Right lobe of liver (tissue), 6 donors: Measurements from ENCODE around the gene MYO7B. TPM values are rescaled to one million over a fixed set of nuclear protein-coding genes. Genes with fewer than 3 reads are reported as not detected.

Experiments used
- ATAC-seq, 4 donors: fragments of 200-7000 bp; cut with Tn5 transposase; one replicate each; pipeline ENCODE4 v1.9.1; 2020; ENCODE audit warnings: mild to moderate bottlenecking in 4 of 4, moderate library complexity in 4 of 4
- DNase-seq, 3 donors: peaks; one replicate each; pipeline ENCODE4 v3.0.0-alpha.2; 2020
- H3K27ac ChIP-seq, 3 donors: fragments of 200-600 bp; one replicate each; pipeline ENCODE4 v1.8.0; 2022
- H3K27me3 ChIP-seq, 2 donors: fragments of 200-600 bp; one replicate each; pipeline ENCODE4 v1.8.0; 2022
- H3K36me3 ChIP-seq, 4 donors: fragments of 200-600 bp; sonication (generic) in 1 of 4; one replicate each; pipeline versions ENCODE4 v1.5.1 to v1.8.0; 2017 to 2022; ENCODE audit warnings: control low read depth in 1 of 4
- H3K4me1 ChIP-seq, 4 donors: fragments of 200-600 bp; sonication (generic) in 1 of 4; one replicate each; pipeline versions ENCODE4 v1.5.1 to v1.8.0; 2017 to 2022; ENCODE audit warnings: control low read depth in 1 of 4
- H3K4me3 ChIP-seq, 3 donors: fragments of 200-600 bp; one replicate each; pipeline ENCODE4 v1.8.0; 2022
- H3K9me3 ChIP-seq, 4 donors: fragments of 200-600 bp; sonication (generic) in 1 of 4; one replicate each; pipeline versions ENCODE4 v1.5.1 to v1.8.0; 2017 to 2022; ENCODE audit warnings: control low read depth in 1 of 4
- POLR2A ChIP-seq: fragments of 450-650 bp; IDR thresholded peaks from one replicate; pipeline ENCODE4 v1.6.1; 2017; ENCODE audit warnings: antibody characterized with exemption, mild to moderate bottlenecking
- WGBS: methylation state at CpG from one replicate; pipeline ENCODE4 v1.1.6; 2018; ENCODE audit warnings: low coverage, low lambda C conversion rate; ENCODE audit not compliant: insufficient coverage; ENCODE audit errors: missing lambda C conversion rate; 5-methylcytosine and 5-hydroxymethylcytosine counted together
- intact Hi-C, 2 donors: fragments of 100-400 bp; cut with DNase I; formaldehyde crosslinking; loops; one replicate each; pipeline versions ENCODE4 v1.11.2 to v1.14.1; 2022
- long read RNA-seq: library from polyadenylated mRNA; unstranded; transcript quantifications from one replicate; pipeline ENCODE4 v2.0.0, GENCODE V29; 2019
- total RNA-seq, 6 experiments: library from RNA; depleted of rRNA in 2 of 6; stranded (reverse); fragments of >200 nt in 2 of 6; fragmentation: NEBNext Ultra II Directional in 3 of 6; extraction: Animal tissue kit (Norgen Biotek cat#: 25700) in 3 of 6; gene quantifications; one replicate each; pipeline versions ENCODE4 v1.1.0 to v1.2.4, GENCODE V29; 2016 to 2023
- TF ChIP-seq, protein P1 (sequence below), 4 donors: fragments of 200-600 bp in 3 of 4; fragments of 450-650 bp in 1 of 4; IDR thresholded peaks; one replicate each; pipeline versions ENCODE4 v1.5.1 to v1.8.0; 2016 to 2022; ENCODE audit warnings: antibody characterized with exemption in 4 of 4, mild to moderate bottlenecking in 2 of 4
- donor health status: DM: no; HTN: yes; CAD: no.
- donor health status: DM: no; HTN: no; CAD: no.
- donor health status: DM: no; HTN: no; CAD: no.
- donor health status: DM: no; HTN: yes; CAD: no.
- donor health status: DM: no; HTN: yes; CAD: no.

The MYO7B gene
- total RNA-seq, result 1 to 10 TPM in 2 of 6 experiments, under 1 TPM in 3, not detected in 1; 0.21 to 2.7 (median 0.37) TPM
- long read RNA-seq, partial matches to known transcripts, result 0 of 1 reads
- long read RNA-seq, other reads (novel, unspliced or antisense), result 1 of 1 reads

DNA sequence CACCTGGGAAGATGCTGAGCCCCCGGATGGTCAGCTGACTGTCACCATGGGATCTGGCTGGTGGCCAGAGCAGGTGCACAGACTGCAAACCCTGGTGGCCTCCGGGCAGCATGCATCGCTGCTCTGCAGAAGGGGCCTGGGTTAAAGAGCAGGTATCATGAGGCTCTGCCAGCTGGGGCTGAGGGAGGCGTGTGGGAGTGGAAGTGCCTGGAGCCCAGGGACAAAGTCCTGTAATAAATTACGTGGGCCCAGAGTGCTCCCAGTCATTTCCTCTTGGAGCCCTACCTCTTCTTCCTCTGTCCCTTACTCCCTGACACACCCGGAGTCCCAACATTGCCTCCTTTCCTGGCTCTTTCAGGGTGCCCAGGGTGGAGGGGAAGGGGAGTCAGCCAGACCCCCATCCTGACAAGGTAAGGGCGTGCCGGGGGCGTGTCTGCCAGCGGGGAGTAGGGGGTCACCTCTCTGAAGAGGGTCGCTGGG, at the start of gene MYO7B:
Gene MYO7B (plus strand): TSS at position 262 of the 480 bp plus-strand sequence. CDS start 24,040 bp downstream, outside the sequence.
- H3K36me3 ChIP-seq, result no peaks in the 10 kb centered on the region
- no peak within 1 kb of the TSS for H3K27ac ChIP-seq
- H3K4me1 ChIP-seq, result no peaks in the 10 kb centered on the region
- H3K4me3 ChIP-seq, result no peak within 1 kb of the TSS
- TF ChIP-seq, protein P1, sequence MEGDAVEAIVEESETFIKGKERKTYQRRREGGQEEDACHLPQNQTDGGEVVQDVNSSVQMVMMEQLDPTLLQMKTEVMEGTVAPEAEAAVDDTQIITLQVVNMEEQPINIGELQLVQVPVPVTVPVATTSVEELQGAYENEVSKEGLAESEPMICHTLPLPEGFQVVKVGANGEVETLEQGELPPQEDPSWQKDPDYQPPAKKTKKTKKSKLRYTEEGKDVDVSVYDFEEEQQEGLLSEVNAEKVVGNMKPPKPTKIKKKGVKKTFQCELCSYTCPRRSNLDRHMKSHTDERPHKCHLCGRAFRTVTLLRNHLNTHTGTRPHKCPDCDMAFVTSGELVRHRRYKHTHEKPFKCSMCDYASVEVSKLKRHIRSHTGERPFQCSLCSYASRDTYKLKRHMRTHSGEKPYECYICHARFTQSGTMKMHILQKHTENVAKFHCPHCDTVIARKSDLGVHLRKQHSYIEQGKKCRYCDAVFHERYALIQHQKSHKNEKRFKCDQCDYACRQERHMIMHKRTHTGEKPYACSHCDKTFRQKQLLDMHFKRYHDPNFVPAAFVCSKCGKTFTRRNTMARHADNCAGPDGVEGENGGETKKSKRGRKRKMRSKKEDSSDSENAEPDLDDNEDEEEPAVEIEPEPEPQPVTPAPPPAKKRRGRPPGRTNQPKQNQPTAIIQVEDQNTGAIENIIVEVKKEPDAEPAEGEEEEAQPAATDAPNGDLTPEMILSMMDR (IDR thresholded peaks at IDR 0.05), result no peak
- TF ChIP-seq POLR2A, result no peak
- intact Hi-C loops, result no loop called here
- WGBS, result 23% methylated on average over 4 of the region's 11 CpGs
- H3K27me3 ChIP-seq, result no peaks in the 10 kb centered on the region
- no peaks in the 10 kb centered on the region for H3K9me3 ChIP-seq
- peak; percentile 16 to 95 (median 34) for ATAC-seq
- DNase-seq, result peak in 2 of 3 donors; percentile 53 to 56

DNA sequence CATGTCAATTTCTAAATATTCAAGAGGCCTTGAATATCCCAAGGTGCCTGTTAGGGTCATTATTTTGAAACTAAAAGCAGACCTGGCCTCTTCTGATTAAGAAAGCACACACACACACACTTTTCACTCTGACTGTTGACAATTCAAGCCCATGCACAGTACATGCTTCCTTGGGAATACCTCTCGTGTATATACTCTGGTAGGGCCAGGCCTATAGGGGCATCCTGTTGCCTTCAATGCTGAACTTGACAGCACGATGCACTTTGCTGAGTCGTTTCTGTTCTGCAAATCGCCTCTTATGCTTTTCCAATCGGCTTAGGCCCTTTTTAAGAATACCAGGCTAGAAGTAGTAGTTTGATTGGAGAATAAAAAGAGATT, 49.8 kb upstream of the MYO7B start:
- H3K27ac ChIP-seq, result no peak overlapping the region

DNA sequence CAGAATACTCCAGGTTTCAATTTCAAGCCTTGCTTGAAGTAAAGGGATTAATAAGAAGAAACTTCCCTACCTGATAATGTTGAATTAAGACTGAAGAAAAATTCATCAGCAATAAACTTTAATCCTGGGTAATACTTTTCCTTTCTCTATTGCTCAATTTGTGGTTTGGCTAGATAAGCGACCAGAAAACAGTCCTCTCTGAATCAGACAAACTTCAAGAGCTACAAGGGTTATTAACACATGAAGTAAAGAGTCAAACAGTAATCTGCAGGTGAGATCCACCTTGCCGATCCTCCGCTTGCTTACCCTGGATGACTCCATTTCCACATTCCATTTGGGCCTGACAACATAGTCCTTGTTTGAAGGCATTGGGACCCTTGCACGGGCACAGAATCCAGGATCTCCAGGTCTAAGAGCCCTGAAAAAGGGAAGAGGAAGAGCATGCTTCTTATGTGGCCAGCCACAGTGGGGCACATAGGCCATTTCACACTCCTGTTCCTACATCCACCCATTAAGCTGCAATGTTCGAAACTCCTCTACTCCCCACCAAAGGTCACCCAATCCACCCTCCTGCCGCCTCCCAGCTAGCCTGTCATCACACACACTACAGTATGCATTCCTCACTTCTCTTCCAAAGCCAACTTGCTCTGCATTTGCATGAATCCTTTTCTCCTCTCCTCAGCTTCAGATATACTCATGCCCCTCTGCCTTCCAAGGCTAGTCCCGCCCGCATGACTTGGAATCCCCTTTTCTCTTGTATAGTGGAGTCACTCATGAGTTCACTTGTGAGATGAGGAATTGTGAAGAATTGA, 49.0 kb upstream of the MYO7B start:
- H3K4me1 ChIP-seq, result no peaks in the 10 kb centered on the region
- no peaks in the 10 kb centered on the region for H3K27me3 ChIP-seq
- no peak overlapping the region for H3K4me3 ChIP-seq
- peaks cover 0 to 83% (median 41%) of the 10 kb centered on the region in 4 donors for H3K36me3 ChIP-seq
- 77% methylated on average over 5 of the region's 8 CpGs for WGBS
- no peaks in the 10 kb centered on the region for H3K9me3 ChIP-seq
- ATAC-seq (peak in 2 of 4 donors; percentile 23 to 37), DNase-seq (no peak)
- H3K27ac ChIP-seq, result no peak overlapping the region
- intact Hi-C loops, result loop anchor here in 1 of 2 donors (10.0 kb wide), 1 partner anchor 172 kb away; no protein-coding TSS in a partner anchor
- TF ChIP-seq POLR2A, result no peak
- TF ChIP-seq, protein P1 (IDR thresholded peaks at IDR 0.05), result no peak

More for the DNA sequence above, 49.8 kb upstream of the MYO7B start:
- H3K9me3 ChIP-seq, result no peaks in the 10 kb centered on the region
- H3K4me1 ChIP-seq, result no peaks in the 10 kb centered on the region
- 71% methylated on average over 4 of the region's 5 CpGs for whole genome bisulfite sequencing
- no peak overlapping the region for H3K4me3 ChIP-seq
- ATAC-seq (no peak), DNase-seq (no peak)
- peaks cover 5 to 82% (median 44%) of the 10 kb centered on the region in 4 donors for H3K36me3 ChIP-seq
- TF ChIP-seq, protein P1 (IDR thresholded peaks at IDR 0.05), result no peak
- no peak for TF ChIP-seq POLR2A
- intact Hi-C loops, result loop anchor here in 1 of 2 donors (10.0 kb wide), 1 partner anchor 171 kb away; no protein-coding TSS in a partner anchor
- no peaks in the 10 kb centered on the region for H3K27me3 ChIP-seq

DNA sequence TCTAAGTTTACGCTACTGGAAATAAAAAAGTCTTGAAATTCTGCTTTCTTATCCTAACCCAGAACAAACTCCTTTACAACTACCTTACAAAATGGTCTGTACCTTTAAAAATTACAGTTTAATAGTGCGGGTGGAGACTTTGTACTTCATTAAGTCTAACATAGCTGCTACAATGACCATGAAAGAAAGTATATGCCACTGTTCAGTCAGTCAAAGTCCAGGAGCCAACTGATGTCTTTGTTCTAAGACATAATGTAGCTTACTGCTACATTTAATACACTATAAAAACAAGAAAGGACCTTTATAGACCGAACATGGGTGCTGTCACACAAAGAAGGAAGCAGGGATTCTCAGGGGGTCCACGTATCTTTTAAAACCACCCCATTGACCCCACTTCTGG, 45.2 kb upstream of the MYO7B start:
- no peak overlapping the region for H3K4me3 ChIP-seq
- no peak overlapping the region for H3K27ac ChIP-seq
- 79% methylated on average over 4 of the region's 4 CpGs for WGBS
- DNase-seq (no peak), ATAC-seq (no peak)
- TF ChIP-seq, protein P1 (IDR thresholded peaks at IDR 0.05), result no peak
- TF ChIP-seq POLR2A, result no peak
- no peaks in the 10 kb centered on the region for H3K4me1 ChIP-seq
- H3K9me3 ChIP-seq, result no peaks in the 10 kb centered on the region
- peaks cover 0 to 96% (median 48%) of the 10 kb centered on the region in 4 donors for H3K36me3 ChIP-seq
- no peaks in the 10 kb centered on the region for H3K27me3 ChIP-seq
- intact Hi-C loops, result no loop called here
